HCT116 (cell line): ENCODE data around the gene PLEKHM3. TPM values are rescaled to one million over a fixed set of nuclear protein-coding genes. Genes with fewer than 3 reads are reported as not detected.
A peak's percentile ranks its signal among the peaks of the same experiment; 100 is the strongest.

Source experiments
- ATAC-seq: fragments of 200-7000 bp; cut with Tn5 transposase; 2 replicates; pipeline ENCODE4 v1.9.1; 2020; ENCODE audit warnings: mild to moderate bottlenecking, moderate library complexity
- BruUV-seq: library from RNA; stranded (reverse); fragments of 400-500 nt; replicated peaks from 2 replicates; lab custom pipeline; 2021; lab: Mats Ljungman, UMichigan
- CTCF ChIA-PET: fragments of 300-600 bp; sonication (Branson Sonifier 250); formaldehyde crosslinking; loops from one replicate; lab custom pipeline; 2021; ENCODE audit warnings: antibody characterized with exemption; lab: Charles Lee
- POLR2A ChIA-PET: fragments of 300-600, 350-600 bp; sonication (Branson Sonifier 250); formaldehyde crosslinking; loops from one replicate; lab custom pipeline; 2021; ENCODE audit warnings: antibody characterized with exemption; lab: Charles Lee
- RAD21 ChIA-PET, 2 experiments: fragments of 300-600 bp; sonication (Branson Sonifier 250); formaldehyde crosslinking; loops; one replicate each; lab custom pipeline; 2023; ENCODE audit warnings: low total read pairs in 2 of 2; ENCODE audit not compliant: uncharacterized antibody in 2 of 2, unreplicated experiment in 2 of 2, low non-redundant PET in 1 of 2; lab: Charles Lee
- DNase-seq: peaks from one replicate; pipeline ENCODE4 v3.0.0-alpha.2; 2010; ENCODE audit warnings: low read depth, low spot score
- H2AFZ ChIP-seq: fragments of 200-600 bp; shearing (Covaris generic), sonication (generic); 2 replicates; pipeline ENCODE4 v1.6.1; 2017; ENCODE audit warnings: low read depth, mixed run types, mixed read lengths, antibody characterized with exemption, low read length; ENCODE audit not compliant: poor library complexity, severe bottlenecking
- H3K27ac ChIP-seq: 2 replicates; pipeline ENCODE4 v1.5.1; 2012; ENCODE audit warnings: low read depth, low read length
- H3K27me3 ChIP-seq: fragments of 200-600 bp; sonication (generic); 2 replicates; pipeline ENCODE4 v1.6.1; 2016; ENCODE audit warnings: mixed run types, low read length, mixed read lengths; ENCODE audit not compliant: insufficient read depth
- H3K36me3 ChIP-seq, 2 experiments: fragments of 200-500 bp in 1 of 2; fragments of 200-600 bp in 1 of 2; sonication (Bioruptor generic) in 1 of 2; sonication (generic) in 1 of 2; 2 replicates each; pipeline versions ENCODE4 v1.5.1 to v1.6.1; 2014 to 2016; ENCODE audit warnings: low read length in 2 of 2, inconsistent platforms in 1 of 2, mixed read lengths in 1 of 2, mixed run types in 1 of 2; ENCODE audit not compliant: insufficient read depth in 2 of 2, control insufficient read depth in 1 of 2
- H3K4me1 ChIP-seq, 2 experiments: fragments of 200-600 bp in 1 of 2; sonication (generic) in 1 of 2; 2 replicates each; pipeline versions ENCODE4 v1.5.1 to v1.6.1; 2012 to 2017; ENCODE audit warnings: low read length in 2 of 2, inconsistent platforms in 1 of 2, mild to moderate bottlenecking in 1 of 2, mixed read lengths in 1 of 2, mixed run types in 1 of 2, moderate library complexity in 1 of 2; ENCODE audit not compliant: insufficient read depth in 2 of 2, control insufficient read depth in 1 of 2
- H3K4me2 ChIP-seq: fragments of 200-600 bp; sonication (generic); 2 replicates; pipeline ENCODE4 v1.6.1; 2017; ENCODE audit warnings: mixed run types, low read length, mixed read lengths
- H3K4me3 ChIP-seq, 2 experiments: fragments of 200-600 bp in 1 of 2; sonication (generic) in 1 of 2; replicated peaks in 1 of 2; 2 replicates each; pipeline ENCODE4 v1.5.1; 2011 to 2016; ENCODE audit warnings: low read length in 2 of 2, control low read depth in 1 of 2, low read depth in 1 of 2, mild to moderate bottlenecking in 1 of 2, mixed read lengths in 1 of 2, mixed run types in 1 of 2
- H3K79me2 ChIP-seq: fragments of 200-600 bp; sonication (generic); 2 replicates; pipeline ENCODE4 v1.6.1; 2017; ENCODE audit warnings: mild to moderate bottlenecking, mixed run types, low read length, moderate library complexity, mixed read lengths; ENCODE audit not compliant: insufficient read depth
- H3K9ac ChIP-seq: fragments of 200-600 bp; sonication (generic); 2 replicates; pipeline ENCODE4 v1.6.1; 2016; ENCODE audit warnings: low read length, mixed read lengths
- H3K9me2 ChIP-seq: fragments of 200-600 bp; sonication (generic), shearing (Covaris generic); 2 replicates; pipeline ENCODE4 v1.6.1; 2017; ENCODE audit warnings: mixed run types, mild to moderate bottlenecking, moderate library complexity; ENCODE audit not compliant: insufficient read depth
- H3K9me3 ChIP-seq, 2 experiments: fragments of 200-500 bp in 1 of 2; fragments of 200-600 bp in 1 of 2; sonication (Bioruptor generic) in 1 of 2; sonication (generic) in 1 of 2; 2 replicates each; pipeline ENCODE4 v1.6.1; 2014 to 2017; ENCODE audit warnings: low read length in 2 of 2, mixed read lengths in 2 of 2, inconsistent platforms in 1 of 2, low read depth in 1 of 2, mild to moderate bottlenecking in 1 of 2, mixed run types in 1 of 2, moderate library complexity in 1 of 2; ENCODE audit not compliant: control insufficient read depth in 1 of 2, insufficient read depth in 1 of 2
- H4K20me1 ChIP-seq: fragments of 200-600 bp; sonication (generic), shearing (Covaris generic); 2 replicates; pipeline ENCODE4 v1.6.1; 2017; ENCODE audit warnings: mixed run types, mild to moderate bottlenecking, moderate library complexity; ENCODE audit not compliant: insufficient read depth
- ELF1 ChIP-seq: IDR thresholded peaks from 2 replicates; pipeline ENCODE4 v1.6.1; 2012; ENCODE audit warnings: low read depth, borderline replicate concordance
- JUND ChIP-seq: IDR thresholded peaks from 2 replicates; pipeline ENCODE4 v1.6.1; 2012
- MAX ChIP-seq: IDR thresholded peaks from 2 replicates; pipeline ENCODE4 v1.6.1; 2012
- POLR2A ChIP-seq: IDR thresholded peaks from 2 replicates; pipeline ENCODE4 v1.7.0; 2011; ENCODE audit warnings: borderline replicate concordance; ENCODE audit not compliant: insufficient read depth, insufficient read length; ENCODE audit errors: extremely low read depth
- POLR2AphosphoS5 ChIP-seq: IDR thresholded peaks from 2 replicates; pipeline ENCODE4 v1.6.1; 2011; ENCODE audit warnings: mild to moderate bottlenecking, low read depth, low read length, moderate library complexity
- REST ChIP-seq: IDR thresholded peaks from 2 replicates; pipeline ENCODE4 v1.6.1; 2012; ENCODE audit warnings: low read depth
- TCF7L2 ChIP-seq: IDR thresholded peaks from 2 replicates; pipeline ENCODE4 v1.7.0; 2011; ENCODE audit warnings: borderline replicate concordance, inconsistent platforms; ENCODE audit not compliant: insufficient read depth, insufficient read length; ENCODE audit errors: extremely low read depth
- ZFX ChIP-seq: fragments of 450-650 bp; IDR thresholded peaks from 2 replicates; pipeline ENCODE4 v1.6.1; 2017
- intact Hi-C: fragments of 100-400 bp; cut with micrococcal nuclease; formaldehyde crosslinking; loops from 2 replicates; pipeline ENCODE4 v1.10.0; 2022
- total RNA-seq: library from RNA; stranded (reverse); gene quantifications from one replicate; pipeline ENCODE4 v1.2.1, GENCODE V29; 2021; ENCODE audit not compliant: unreplicated experiment
- TF ChIP-seq, protein P1 (sequence below), 3 experiments: fragments of 200-600 bp in 1 of 3; sonication (generic) in 1 of 3; IDR thresholded peaks in 2 of 3; conservative IDR thresholded peaks in 1 of 3; 2 replicates each; pipeline ENCODE4 v1.5.1; 2012 to 2017; ENCODE audit warnings: low read depth in 2 of 3, low read length in 2 of 3, antibody characterized with exemption in 1 of 3, borderline replicate concordance in 1 of 3, control low read depth in 1 of 3, mild to moderate bottlenecking in 1 of 3, mixed read lengths in 1 of 3, mixed run types in 1 of 3, moderate library complexity in 1 of 3; ENCODE audit not compliant: insufficient read depth in 1 of 3

The PLEKHM3 gene
- total RNA-seq, 1 experiment from 2014 or later, result 6.3 TPM

GRCh38 chr2:208025037-208025813, at the start of gene PLEKHM3 (continued):
- TF ChIP-seq, protein P1, sequence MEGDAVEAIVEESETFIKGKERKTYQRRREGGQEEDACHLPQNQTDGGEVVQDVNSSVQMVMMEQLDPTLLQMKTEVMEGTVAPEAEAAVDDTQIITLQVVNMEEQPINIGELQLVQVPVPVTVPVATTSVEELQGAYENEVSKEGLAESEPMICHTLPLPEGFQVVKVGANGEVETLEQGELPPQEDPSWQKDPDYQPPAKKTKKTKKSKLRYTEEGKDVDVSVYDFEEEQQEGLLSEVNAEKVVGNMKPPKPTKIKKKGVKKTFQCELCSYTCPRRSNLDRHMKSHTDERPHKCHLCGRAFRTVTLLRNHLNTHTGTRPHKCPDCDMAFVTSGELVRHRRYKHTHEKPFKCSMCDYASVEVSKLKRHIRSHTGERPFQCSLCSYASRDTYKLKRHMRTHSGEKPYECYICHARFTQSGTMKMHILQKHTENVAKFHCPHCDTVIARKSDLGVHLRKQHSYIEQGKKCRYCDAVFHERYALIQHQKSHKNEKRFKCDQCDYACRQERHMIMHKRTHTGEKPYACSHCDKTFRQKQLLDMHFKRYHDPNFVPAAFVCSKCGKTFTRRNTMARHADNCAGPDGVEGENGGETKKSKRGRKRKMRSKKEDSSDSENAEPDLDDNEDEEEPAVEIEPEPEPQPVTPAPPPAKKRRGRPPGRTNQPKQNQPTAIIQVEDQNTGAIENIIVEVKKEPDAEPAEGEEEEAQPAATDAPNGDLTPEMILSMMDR (IDR thresholded peaks at IDR 0.05 in 2 of 3, conservative IDR thresholded peaks at IDR 0.05 in 1 of 3; ENCODE audit: borderline replicate concordance in 1 of 3, insufficient read depth in 1 of 3, low read depth in 2 of 3, low read length in 2 of 3), result no peak
- TF ChIP-seq ZFX (peak; percentile 83), ELF1 (no peak), TCF7L2 (peak; percentile 65), JUND (0 out of 2 replicates have a peak, but pooled peaks have one; percentile 14)

- Histone ChIP-seq H3K9me3 (no peaks in the 10 kb centered on the region), H3K4me2 (no peak overlapping the region), H3K4me3 (no peak overlapping the region), H3K79me2 (no peaks in the 10 kb centered on the region), H3K9me2 (no peaks in the 10 kb centered on the region), H3K27ac (no peak overlapping the region), H3K4me1 (no peaks in the 10 kb centered on the region), H4K20me1 (no peaks in the 10 kb centered on the region), H3K9ac (no peak overlapping the region), H3K36me3 (no peaks in the 10 kb centered on the region), H3K27me3 (no peaks in the 10 kb centered on the region), H2AFZ (no peak overlapping the region)
- RAD21 ChIA-PET, result no interaction called here
- DNase-seq, result no peak
- no TSS peak for BruUV-seq
- TF ChIP-seq POLR2A (no peak), POLR2AphosphoS5 (no peak), REST (no peak), ZFX (no peak), MAX (no peak)
- no peak for ATAC-seq
- intact Hi-C loops, result loop anchor here (5.0 kb wide), 1 partner anchor 102 kb away; no protein-coding TSS in a partner anchor
- POLR2A ChIA-PET, result no interaction called here
- CTCF ChIA-PET, result no interaction called here
Observed at GRCh38 chr2:208074610-208075356, 49.5 kb upstream of the PLEKHM3 start.
